Upper lobe of left lung (tissue), 4 donors: ENCODE results near the gene ADGRL3.

Experiments
- EP300 ChIP-seq, 4 donors: sonication (generic); formaldehyde crosslinking; IDR thresholded peaks; one replicate each; pipeline ENCODE4 v1.5.1; 2017; ENCODE audit warnings: antibody characterized with exemption in 4 of 4, control low read depth in 2 of 4
- POLR2A ChIP-seq, 4 donors: fragments of 450-650 bp; IDR thresholded peaks; one replicate each; pipeline ENCODE4 v1.5.1; 2016 to 2017; ENCODE audit warnings: antibody characterized with exemption in 4 of 4, mild to moderate bottlenecking in 2 of 4
- TF ChIP-seq, protein P1 (sequence below), 6 experiments: fragments of 450-650 bp in 4 of 6; fragments of 200-600 bp in 2 of 6; sonication (generic) in 2 of 6; IDR thresholded peaks; one replicate each; pipeline ENCODE4 v1.5.1; 2016 to 2019; ENCODE audit warnings: antibody characterized with exemption in 6 of 6

GRCh38 chr4:61958591-61958990 is 758.5 kb downstream of the ADGRL3 start:
- no peak for TF ChIP-seq POLR2A (IDR thresholded peaks at IDR 0.05)
- TF ChIP-seq, protein P1, sequence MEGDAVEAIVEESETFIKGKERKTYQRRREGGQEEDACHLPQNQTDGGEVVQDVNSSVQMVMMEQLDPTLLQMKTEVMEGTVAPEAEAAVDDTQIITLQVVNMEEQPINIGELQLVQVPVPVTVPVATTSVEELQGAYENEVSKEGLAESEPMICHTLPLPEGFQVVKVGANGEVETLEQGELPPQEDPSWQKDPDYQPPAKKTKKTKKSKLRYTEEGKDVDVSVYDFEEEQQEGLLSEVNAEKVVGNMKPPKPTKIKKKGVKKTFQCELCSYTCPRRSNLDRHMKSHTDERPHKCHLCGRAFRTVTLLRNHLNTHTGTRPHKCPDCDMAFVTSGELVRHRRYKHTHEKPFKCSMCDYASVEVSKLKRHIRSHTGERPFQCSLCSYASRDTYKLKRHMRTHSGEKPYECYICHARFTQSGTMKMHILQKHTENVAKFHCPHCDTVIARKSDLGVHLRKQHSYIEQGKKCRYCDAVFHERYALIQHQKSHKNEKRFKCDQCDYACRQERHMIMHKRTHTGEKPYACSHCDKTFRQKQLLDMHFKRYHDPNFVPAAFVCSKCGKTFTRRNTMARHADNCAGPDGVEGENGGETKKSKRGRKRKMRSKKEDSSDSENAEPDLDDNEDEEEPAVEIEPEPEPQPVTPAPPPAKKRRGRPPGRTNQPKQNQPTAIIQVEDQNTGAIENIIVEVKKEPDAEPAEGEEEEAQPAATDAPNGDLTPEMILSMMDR (IDR thresholded peaks at IDR 0.05), result no peak
- no peak for TF ChIP-seq EP300 (IDR thresholded peaks at IDR 0.05)
